Gastroesophageal sphincter (tissue), 4 donors: ENCODE data around the gene DPM2. TPM values are rescaled to one million over a fixed set of nuclear protein-coding genes. Genes with fewer than 3 reads are reported as not detected.

Experiments used
- ATAC-seq: fragments of 150-250 bp; one replicate; pipeline ENCODE4 v1.9.1; 2016; ENCODE audit warnings: mild to moderate bottlenecking, moderate library complexity
- H3K27ac ChIP-seq, 4 donors: fragments of 200-600 bp; sonication (generic) in 3 of 4; 1 replicate in 3 of 4; 2 replicates in 1 of 4; pipeline ENCODE4 v1.5.1; 2016 to 2019
- H3K27me3 ChIP-seq: fragments of 200-600 bp; sonication (generic); one replicate; pipeline ENCODE4 v1.5.1; 2019
- H3K36me3 ChIP-seq, 2 donors: fragments of 200-600 bp; sonication (generic); one replicate each; pipeline ENCODE4 v1.5.1; 2019; ENCODE audit warnings: control low read depth in 1 of 2
- H3K4me1 ChIP-seq, 3 donors: fragments of 200-600 bp; sonication (generic); 1 replicate in 2 of 3; 2 replicates in 1 of 3; pipeline ENCODE4 v1.5.1; 2016 to 2019; ENCODE audit warnings: control low read depth in 2 of 3
- H3K4me3 ChIP-seq, 2 donors: fragments of 200-600 bp; sonication (generic); one replicate each; pipeline ENCODE4 v1.5.1; 2019; ENCODE audit warnings: mild to moderate bottlenecking in 1 of 2, moderate library complexity in 1 of 2
- H3K9me3 ChIP-seq, 3 donors: fragments of 200-600 bp; sonication (generic); one replicate each; pipeline ENCODE4 v1.5.1; 2017 to 2019; ENCODE audit warnings: control low read depth in 2 of 3
- CTCF ChIP-seq, 4 experiments: fragments of 200-600 bp in 2 of 4; fragments of 450-650 bp in 2 of 4; sonication (generic) in 1 of 4; IDR thresholded peaks; one replicate each; pipeline ENCODE4 v1.5.1; 2017 to 2019; ENCODE audit warnings: antibody characterized with exemption in 4 of 4, mild to moderate bottlenecking in 2 of 4, moderate library complexity in 2 of 4
- EP300 ChIP-seq: sonication (generic); formaldehyde crosslinking; IDR thresholded peaks from one replicate; pipeline ENCODE4 v1.6.1; 2017; ENCODE audit warnings: antibody characterized with exemption, mild to moderate bottlenecking
- POLR2A ChIP-seq, 2 donors: fragments of 450-650 bp; IDR thresholded peaks; one replicate each; pipeline ENCODE4 v1.6.1; 2017; ENCODE audit warnings: antibody characterized with exemption in 2 of 2, mild to moderate bottlenecking in 2 of 2, moderate library complexity in 1 of 2
- POLR2AphosphoS5 ChIP-seq: sonication (generic); formaldehyde crosslinking; IDR thresholded peaks from one replicate; pipeline ENCODE4 v1.6.1; 2017; ENCODE audit warnings: antibody characterized with exemption
- WGBS, 2 donors: methylation state at CpG; one replicate each; pipeline ENCODE4 v1.1.5; 2018; ENCODE audit warnings: low coverage in 1 of 2; 5-methylcytosine and 5-hydroxymethylcytosine counted together
- total RNA-seq, 4 donors: library from RNA; depleted of rRNA; stranded (reverse); fragments of >200 nt; gene quantifications; one replicate each; pipeline ENCODE4 v1.1.0, GENCODE V29; 2016

Gene DPM2
- total RNA-seq, 4 donors from 2014 or later = 8.9 to 15.0 (median 11.2) TPM

DNA sequence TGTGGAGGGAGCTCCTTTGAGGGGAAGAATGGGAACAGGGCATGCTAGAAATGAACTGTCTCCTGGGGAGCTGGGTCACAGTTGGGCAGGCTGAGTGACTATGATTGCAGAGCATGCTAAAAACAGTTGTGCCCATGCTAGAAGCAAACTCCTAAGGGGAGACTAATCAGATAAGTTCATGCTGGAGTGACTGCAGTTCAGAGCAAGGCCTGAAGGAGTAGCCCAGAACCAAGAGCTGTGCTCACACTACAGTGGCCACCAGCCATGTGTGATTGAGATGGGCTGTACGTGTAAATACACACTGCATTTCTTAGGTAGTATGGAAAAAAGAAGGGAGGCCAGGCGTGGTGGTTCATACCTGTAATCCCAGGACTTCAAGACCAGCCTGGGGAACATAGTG is 49.9 kb downstream of the DPM2 start:
- no peak overlapping the region for H3K27ac ChIP-seq
- peaks cover 0 to 2% (median 0%) of the 10 kb centered on the region in 3 donors for H3K9me3 ChIP-seq
- peaks cover 0 to 28% (median 0%) of the 10 kb centered on the region in 3 donors for H3K4me1 ChIP-seq
- H3K36me3 ChIP-seq = peaks cover 0 to 95% of the 10 kb centered on the region in 2 donors
- no peak for ATAC-seq
- no peak overlapping the region for H3K4me3 ChIP-seq
- TF ChIP-seq CTCF (IDR thresholded peaks at IDR 0.05) (no peak), POLR2AphosphoS5 (no peak), POLR2A (IDR thresholded peaks at IDR 0.05) (no peak), EP300 (no peak)
- WGBS, 2 donors = 68 to 69% methylated on average over 2 of the region's 2 CpGs
- H3K27me3 ChIP-seq = no peaks in the 10 kb centered on the region

- H3K27me3 ChIP-seq = no peaks in the 10 kb centered on the region
- peaks cover 0 to 30% (median 0%) of the 10 kb centered on the region in 3 donors for H3K4me1 ChIP-seq
- TF ChIP-seq EP300 (no peak), CTCF (IDR thresholded peaks at IDR 0.05) (no peak), POLR2A (IDR thresholded peaks at IDR 0.05) (no peak), POLR2AphosphoS5 (no peak)
- ATAC-seq = no peak
- H3K4me3 ChIP-seq = no peak overlapping the region
- H3K9me3 ChIP-seq = no peaks in the 10 kb centered on the region
- no peak overlapping the region for H3K27ac ChIP-seq
- 95 to 97% methylated on average over 4 to 9 of the region's 18 CpGs for WGBS, 2 donors
- H3K36me3 ChIP-seq = peaks cover 0 to 84% of the 10 kb centered on the region in 2 donors
Measured at GRCh38 chr9:127886401-127886972, 51.2 kb downstream of the DPM2 start.

DNA sequence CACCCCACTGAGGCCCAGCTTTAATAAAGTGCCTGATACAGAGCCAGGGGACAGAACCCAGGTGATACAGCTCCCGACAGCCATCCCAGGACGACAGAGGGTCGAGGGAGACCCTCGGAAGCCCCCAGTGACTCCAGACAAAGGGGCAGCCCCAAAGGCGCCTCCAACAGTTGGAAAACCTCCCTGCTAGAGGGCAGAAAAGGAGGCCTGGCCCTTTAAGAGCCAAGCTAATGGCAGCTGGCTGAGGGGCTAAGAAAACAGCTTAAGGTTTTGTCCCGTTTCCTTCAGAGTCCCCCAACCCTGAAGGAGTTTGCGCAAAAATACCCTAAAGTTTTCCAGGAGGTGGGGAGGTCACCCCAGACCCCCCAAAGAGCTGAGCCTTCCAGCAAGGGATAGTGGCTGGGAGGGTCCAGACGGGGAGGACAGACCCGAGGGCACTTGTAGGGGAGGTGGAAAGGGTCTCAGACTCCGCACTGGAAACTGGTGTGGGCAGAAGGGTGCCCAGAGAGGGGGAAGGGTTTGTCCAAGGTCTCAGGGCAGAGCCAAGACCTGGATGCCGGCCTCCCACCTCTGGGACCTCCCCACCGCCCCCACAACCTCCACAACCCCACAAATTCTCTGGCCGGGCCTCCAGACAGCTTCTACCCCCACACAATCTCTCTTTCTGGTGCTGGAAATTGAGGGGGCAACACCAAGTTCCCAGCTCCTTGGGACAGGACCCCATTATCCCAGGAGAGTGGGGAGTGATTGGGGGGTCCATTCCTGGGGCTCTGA is 52.0 kb downstream of the DPM2 start:
- no peak for TF ChIP-seq EP300
- ATAC-seq = no peak
- H3K36me3 ChIP-seq = peaks cover 0 to 76% of the 10 kb centered on the region in 2 donors
- no peaks in the 10 kb centered on the region for H3K9me3 ChIP-seq
- H3K27ac ChIP-seq = peak overlapping the region in 3 of 4 donors; percentile 2 to 30 (median 3)
- H3K4me1 ChIP-seq = peaks cover 0 to 30% (median 0%) of the 10 kb centered on the region in 3 donors
- 53 to 90% methylated on average over 2 to 3 of the region's 13 CpGs for WGBS, 2 donors
- H3K4me3 ChIP-seq = no peak overlapping the region
- H3K27me3 ChIP-seq = no peaks in the 10 kb centered on the region

Other genes starting within 250 kb of the DPM2 start
- under 1 TPM in 1 of 4 donors, not detected in 3; 0.31 TPM for gene CFAP157, start 230.9 kb downstream of the DPM2 start, total RNA-seq
- gene PTRH1, start 222.2 kb downstream of the DPM2 start, total RNA-seq = 10 to 100 TPM in 3 of 4 donors, 1 to 10 TPM in 1; 8.7 to 19.3 (median 16.8) TPM
- gene TTC16, start 221.8 kb downstream of the DPM2 start, total RNA-seq = not detected
- 1 to 10 TPM; 5.9 to 8.9 (median 7.6) TPM for gene TOR2A, start 202.6 kb downstream of the DPM2 start, total RNA-seq
- 10 to 100 TPM in 1 of 4 donors, 1 to 10 TPM in 3; 6.1 to 12.1 (median 8.5) TPM for gene SH2D3C, start 159.2 kb downstream of the DPM2 start, total RNA-seq
- 10 to 100 TPM; 81.8 to 92.8 (median 86.5) TPM for gene CDK9, start 151.8 kb downstream of the DPM2 start, total RNA-seq
- 10 to 100 TPM; 42.5 to 91.4 (median 63.2) TPM for gene FPGS, start 135.0 kb downstream of the DPM2 start, total RNA-seq
- gene ENG, start 83.2 kb downstream of the DPM2 start, total RNA-seq = 10 to 100 TPM; 21.3 to 76.5 (median 48.0) TPM
- 10 to 100 TPM; 46.7 to 73.9 (median 49.7) TPM for gene AK1, start 60.2 kb downstream of the DPM2 start, total RNA-seq
- gene ST6GALNAC6, start 38.3 kb downstream of the DPM2 start, total RNA-seq = 100 to 1,000 TPM; 112 to 146 (median 132) TPM
- gene ST6GALNAC4, start 20.8 kb downstream of the DPM2 start, total RNA-seq = 10 to 100 TPM; 25.2 to 49.7 (median 31.7) TPM
- gene PIP5KL1, start 7.1 kb downstream of the DPM2 start, total RNA-seq = 1 to 10 TPM in 2 of 4 donors, under 1 TPM in 1, not detected in 1; 0.66 to 3.4 (median 3.1) TPM
- gene EEIG1, start 43.1 kb upstream of the DPM2 start, total RNA-seq = 10 to 100 TPM in 3 of 4 donors, 1 to 10 TPM in 1; 7.0 to 22.0 (median 16.3) TPM
- 10 to 100 TPM in 1 of 4 donors, 1 to 10 TPM in 3; 5.3 to 11.4 (median 8.6) TPM for gene NAIF1, start 129.5 kb upstream of the DPM2 start, total RNA-seq
- 10 to 100 TPM; 16.1 to 64.1 (median 18.3) TPM for gene SLC25A25, start 130.4 kb upstream of the DPM2 start, total RNA-seq
- gene PTGES2, start 189.9 kb upstream of the DPM2 start, total RNA-seq = 10 to 100 TPM; 46.1 to 85.8 (median 57.5) TPM
- 100 to 1,000 TPM in 1 of 4 donors, 1 to 10 TPM in 1, under 1 TPM in 1, not detected in 1; 0.58 to 222 (median 1.4) TPM for gene LCN2, start 211.6 kb upstream of the DPM2 start, total RNA-seq
- gene BBLN, start 222.4 kb upstream of the DPM2 start, total RNA-seq = 100 to 1,000 TPM; 139 to 165 (median 145) TPM